ENCODE data around the gene FAM151B. TPM values are rescaled to one million over a fixed set of nuclear protein-coding genes. Genes with fewer than 3 reads are reported as not detected.

FAM151B gene
- total and polyA plus RNA-seq, 2 of the 8 experiments (the other 6 are each of a cell fraction or from before 2014, with no cell fraction given): 0.62 to 1.1 TPM

- no peak for TF ChIP-seq NANOG (IDR thresholded peaks at IDR 0.05; ENCODE audit: insufficient read depth, low read depth, low read length, poor library complexity, severe bottlenecking)
- TF ChIP-seq SP1 (IDR thresholded peaks at IDR 0.05; ENCODE audit: low read depth, low read length): no peak; the same call in 1 of the 2 replicates
- TF ChIP-seq ASH2L (IDR thresholded peaks at IDR 0.05; ENCODE audit: low read length): no peak
- no peak for TF ChIP-seq EGR1 (IDR thresholded peaks at IDR 0.05; ENCODE audit: borderline replicate concordance, low read depth, low read length)
- no peak for TF ChIP-seq BRCA1 (IDR thresholded peaks at IDR 0.05; ENCODE audit: low read depth, low read length)
- no peak for TF ChIP-seq CHD1 (IDR thresholded peaks at IDR 0.05; ENCODE audit: low read depth, low read length)
- 0 out of 3 replicates have a peak, but pooled peaks of 1 of the 2 experiments have one; percentile 45 for TF ChIP-seq POLR2A (IDR thresholded peaks at IDR 0.05; ENCODE audit: control extremely low read depth in 1 of 2, low read depth in 2 of 2, low read length in 2 of 2)
- TF ChIP-seq E2F6 (IDR thresholded peaks at IDR 0.05): peak; percentile 84
- TF ChIP-seq SIRT6 (IDR thresholded peaks at IDR 0.05; ENCODE audit: low read length): no peak
- TF ChIP-seq CREB1 (IDR thresholded peaks at IDR 0.05): peak; percentile 80
- no peak for TF ChIP-seq RXRA (IDR thresholded peaks at IDR 0.05; ENCODE audit: insufficient read depth, low read depth, low read length)
- TF ChIP-seq TBP (IDR thresholded peaks at IDR 0.05; ENCODE audit: low read depth, low read length): peak; percentile 49; the same call in 1 of the 2 replicates
- peak; percentile 11; the same call in 1 of the 2 replicates for TF ChIP-seq SUZ12 (IDR thresholded peaks at IDR 0.05; ENCODE audit: low read length)
- TF ChIP-seq JUND (IDR thresholded peaks at IDR 0.05; ENCODE audit: low read length): no peak
- no peak for TF ChIP-seq FOSL1 (IDR thresholded peaks at IDR 0.05; ENCODE audit: insufficient read depth, low read depth, low read length)
- TF ChIP-seq EP300 (IDR thresholded peaks at IDR 0.05; ENCODE audit: borderline replicate concordance in 1 of 2, low read depth in 2 of 2, low read length in 2 of 2): no peak
- TF ChIP-seq MAX (IDR thresholded peaks at IDR 0.05): peak; percentile 70; the same call in 1 of the 2 replicates
- peak; percentile 6 to 21; a peak in 1 of 4 replicates for TF ChIP-seq RAD21 (IDR thresholded peaks at IDR 0.05 in 1 of 2, conservative IDR thresholded peaks at IDR 0.05 in 1 of 2; ENCODE audit: low read depth in 2 of 2, low read length in 2 of 2)
- TF ChIP-seq HDAC6 (IDR thresholded peaks at IDR 0.05; ENCODE audit: low read depth, low read length): no peak
- TF ChIP-seq CBX5 (IDR thresholded peaks at IDR 0.05; ENCODE audit: low read depth, low read length): no peak
- TF ChIP-seq ATF2 (IDR thresholded peaks at IDR 0.05; ENCODE audit: low read length): peak; percentile 29; the same call in 1 of the 2 replicates
- no peak for TF ChIP-seq RFX5 (IDR thresholded peaks at IDR 0.05; ENCODE audit: borderline replicate concordance, low read depth, low read length)
Observed at GRCh38 chr5:80569961-80570786, 82.3 kb downstream of the FAM151B start, which contains the start of gene ANKRD34B (continued).
